SJCRH30 (cell line): Measurements from ENCODE around the gene BORCS5. TPM values are rescaled to one million over a fixed set of nuclear protein-coding genes. Genes with fewer than 3 reads are reported as not detected.
"Not testable (repeated sequence)": the region's sequence is repeated elsewhere in the genome, so short reads cannot be mapped to it uniquely, and the experiment has no call there.

Experiments
- DNase-seq, 2 experiments: peaks; one replicate each; pipeline ENCODE4 v3.0.0-alpha.2; 2015 to 2020
- H3K27ac ChIP-seq: fragments of 250-450 bp; sonication (Bioruptor Pico); 2 replicates; pipeline ENCODE4 v1.5.1; 2020; ENCODE audit warnings: mild to moderate bottlenecking, moderate library complexity
- H3K27me3 ChIP-seq: fragments of 250-450 bp; sonication (Bioruptor Pico); 2 replicates; pipeline ENCODE4 v1.5.1; 2020; ENCODE audit warnings: mild to moderate bottlenecking, moderate library complexity
- H3K36me3 ChIP-seq: fragments of 250-450 bp; sonication (Bioruptor Pico); 2 replicates; pipeline ENCODE4 v1.5.1; 2020; ENCODE audit warnings: mild to moderate bottlenecking, moderate library complexity
- H3K4me1 ChIP-seq: fragments of 250-450 bp; sonication (Bioruptor Pico); 2 replicates; pipeline ENCODE4 v1.5.1; 2020; ENCODE audit warnings: mild to moderate bottlenecking, moderate library complexity
- H3K4me3 ChIP-seq: fragments of 250-450 bp; sonication (Bioruptor Pico); 2 replicates; pipeline ENCODE4 v1.5.1; 2020; ENCODE audit warnings: mild to moderate bottlenecking, moderate library complexity
- H3K9me3 ChIP-seq: fragments of 250-450 bp; sonication (Bioruptor Pico); replicated peaks from 2 replicates; pipeline ENCODE4 v1.5.1; 2020; ENCODE audit warnings: mild to moderate bottlenecking, moderate library complexity
- total RNA-seq: library from RNA; depleted of rRNA; stranded (reverse); fragments of >200 nt; shearing (Covaris generic); gene quantifications from 2 replicates; pipeline ENCODE4 v1.2.3, GENCODE V29; 2014; rRNA removed

The BORCS5 gene
- total RNA-seq, result 3.6 and 5.2 TPM in 2 replicates

DNA sequence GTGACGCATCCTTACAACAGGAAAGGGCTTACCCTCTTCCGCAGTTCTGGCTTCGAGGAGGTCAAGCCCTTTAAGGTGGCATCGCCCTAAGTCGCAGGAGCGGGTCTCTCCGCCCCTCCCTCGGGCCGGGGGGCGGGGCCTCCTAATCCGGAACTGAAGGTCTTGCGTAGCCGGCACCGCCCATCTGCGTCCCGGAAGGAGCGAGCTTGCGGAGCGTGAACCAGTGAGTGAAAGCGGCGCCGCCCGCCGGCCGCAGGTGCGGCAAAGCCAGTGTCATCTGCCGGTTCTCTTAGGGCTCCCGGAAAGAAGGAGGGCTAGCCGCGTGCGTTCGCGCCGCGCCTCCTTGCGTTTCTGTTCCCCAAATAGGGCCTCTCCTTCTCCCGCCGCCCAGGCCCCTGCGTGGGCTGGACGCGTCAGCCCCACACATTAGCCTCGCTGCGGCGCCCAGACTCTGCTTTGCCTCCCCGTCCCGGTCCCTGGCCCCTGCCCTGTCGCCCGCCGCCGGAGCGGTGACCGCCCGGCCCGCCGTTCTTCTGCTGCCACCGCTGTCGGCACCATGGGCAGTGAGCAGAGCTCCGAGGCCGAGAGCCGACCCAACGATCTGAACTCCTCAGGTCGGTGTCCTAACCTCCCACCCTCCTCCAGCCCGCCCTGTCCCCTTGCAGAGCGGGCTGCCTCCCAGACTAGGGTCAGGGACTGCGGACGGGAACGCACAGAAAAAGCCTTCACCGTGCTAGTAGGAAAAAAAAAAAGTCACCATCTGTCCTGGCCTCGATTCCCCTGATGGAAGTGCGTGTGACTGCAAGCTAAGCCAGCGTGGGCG, at the start of gene BORCS5:
Gene BORCS5 (plus strand): TSS at position 183 of the 823 bp plus-strand sequence. CDS start 374 bp downstream, at position 557.
- H3K27ac ChIP-seq, result peak within 1 kb of the TSS; percentile 44

DNA sequence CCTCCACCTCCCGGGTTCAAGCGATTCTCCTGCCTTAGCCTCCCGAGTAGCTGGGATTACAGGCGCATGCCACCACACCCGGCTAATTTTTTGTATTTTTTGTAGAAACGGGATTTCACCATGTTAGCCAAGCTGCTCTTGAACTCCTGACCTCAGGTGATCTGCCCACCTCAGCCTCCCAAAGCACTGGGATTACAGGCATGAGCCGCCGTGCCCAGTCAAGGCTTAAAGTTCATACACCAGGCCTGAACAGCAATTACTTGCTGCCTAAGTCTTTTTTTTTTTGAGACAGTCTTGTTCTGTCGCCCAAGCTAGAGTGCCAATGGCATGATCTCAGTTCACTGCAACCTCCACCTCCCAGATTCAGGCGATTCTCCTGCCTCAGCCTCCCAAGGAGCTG, 46.2 kb upstream of the BORCS5 start:
- not testable (repeated sequence) for H3K9me3 ChIP-seq, H3K4me3 ChIP-seq, DNase-seq, H3K27me3 ChIP-seq, H3K4me1 ChIP-seq, H3K27ac ChIP-seq, H3K36me3 ChIP-seq

More for the DNA sequence above, at the start of gene BORCS5:
- Histone ChIP-seq H3K4me1 (no peaks in the 10 kb centered on the region), H3K9me3 (no peaks in the 10 kb centered on the region), H3K36me3 (no peaks in the 10 kb centered on the region), H3K27me3 (no peaks in the 10 kb centered on the region), H3K4me3 (peak within 1 kb of the TSS; percentile 77)
- peak; percentile 93 to 94 for DNase-seq

DNA sequence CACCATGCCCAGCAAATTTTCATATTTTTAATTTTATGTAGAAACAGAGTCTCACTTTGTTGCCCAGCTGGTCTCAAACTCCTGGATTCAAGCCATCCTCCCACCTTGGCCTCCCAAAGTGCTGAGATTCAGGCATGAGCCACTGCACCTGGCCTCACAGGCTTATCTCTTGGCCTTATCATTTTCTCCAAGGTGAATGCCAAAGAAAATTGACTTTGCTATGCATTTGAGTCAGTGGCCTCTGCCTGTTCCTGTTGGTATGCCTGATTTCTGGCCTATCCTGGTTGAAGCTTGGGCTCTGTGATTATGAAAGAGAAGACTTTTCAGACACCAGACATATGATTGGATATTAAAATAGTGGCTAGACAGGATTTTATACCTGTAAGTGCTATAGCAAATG, 41.0 kb upstream of the BORCS5 start:
- H3K4me3 ChIP-seq, result no peak overlapping the region
- no peak overlapping the region for H3K27ac ChIP-seq
- no peaks in the 10 kb centered on the region for H3K9me3 ChIP-seq
- no peaks in the 10 kb centered on the region for H3K36me3 ChIP-seq
- DNase-seq, result no peak
- no peaks in the 10 kb centered on the region for H3K27me3 ChIP-seq
- H3K4me1 ChIP-seq, result peaks cover 3% of the 10 kb centered on the region; the same call in 1 of the 2 replicates

DNA sequence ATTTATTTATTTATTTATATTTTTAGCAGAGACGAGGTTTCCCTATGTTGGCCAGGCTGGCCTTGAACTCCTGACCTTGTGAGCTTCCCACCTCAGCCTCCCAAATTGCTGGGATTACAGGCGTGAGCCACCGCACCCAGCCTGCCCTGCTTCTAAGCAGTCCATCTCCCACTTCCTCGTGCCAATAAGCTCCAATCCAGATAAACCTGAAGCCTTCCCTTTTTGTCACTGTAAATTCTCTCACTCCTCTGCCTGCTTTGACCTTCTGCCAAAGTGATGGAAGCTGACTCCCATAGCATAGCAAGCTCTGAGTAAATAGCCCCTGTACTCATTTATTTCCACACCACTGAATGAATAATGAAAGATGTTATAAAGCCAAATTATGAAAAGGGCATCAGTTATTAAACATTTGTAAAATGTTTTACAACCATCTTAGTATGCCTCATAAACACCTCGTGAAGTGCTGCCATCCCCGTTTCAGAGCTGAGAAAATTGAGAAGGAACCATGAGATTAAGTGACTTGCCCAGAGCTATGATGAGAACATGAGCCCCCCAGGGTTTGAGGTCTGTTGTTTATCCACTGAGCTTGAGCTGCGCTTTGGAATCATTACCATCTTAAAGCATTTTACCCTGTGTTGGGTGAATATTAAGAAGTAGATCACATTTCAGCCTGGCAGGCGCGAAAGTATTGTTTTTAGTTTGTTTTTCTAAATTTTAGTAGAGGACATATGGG, 37.3 kb upstream of the BORCS5 start:
- H3K4me3 ChIP-seq, result peak overlapping the region; percentile 42
- H3K9me3 ChIP-seq, result no peaks in the 10 kb centered on the region
- peak; percentile 43 to 70 for DNase-seq

DNA sequence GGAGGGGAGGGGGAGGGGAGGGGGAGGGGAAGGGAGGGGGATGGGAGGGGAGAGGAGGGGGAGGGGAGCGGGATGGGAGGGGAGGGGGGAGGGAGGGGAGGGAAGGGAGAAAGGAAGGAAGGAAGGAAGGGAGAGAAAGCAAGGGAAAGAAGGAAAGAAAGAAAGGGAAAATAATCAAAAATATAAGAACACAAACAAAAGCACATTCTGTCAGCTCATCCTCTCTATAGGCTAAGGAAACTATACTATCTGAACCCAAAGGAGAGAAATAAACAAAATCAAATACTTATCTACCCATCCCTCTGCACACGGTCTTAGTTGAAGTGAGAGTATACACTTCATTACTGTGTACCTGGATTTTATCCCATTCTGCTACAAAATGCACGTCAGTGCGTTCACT, 33.8 kb upstream of the BORCS5 start:
- H3K4me1 ChIP-seq, result peaks cover 3% of the 10 kb centered on the region; the same call in 1 of the 2 replicates
- DNase-seq, result no peak
- no peak overlapping the region for H3K27ac ChIP-seq
- no peak overlapping the region for H3K4me3 ChIP-seq
- H3K9me3 ChIP-seq, result no peaks in the 10 kb centered on the region
- no peaks in the 10 kb centered on the region for H3K36me3 ChIP-seq
- H3K27me3 ChIP-seq, result no peaks in the 10 kb centered on the region

More for the DNA sequence above, 37.3 kb upstream of the BORCS5 start:
- Histone ChIP-seq H3K27ac (peak overlapping the region; percentile 28), H3K27me3 (no peaks in the 10 kb centered on the region), H3K4me1 (peaks cover 3% of the 10 kb centered on the region; the same call in 1 of the 2 replicates), H3K36me3 (no peaks in the 10 kb centered on the region)

DNA sequence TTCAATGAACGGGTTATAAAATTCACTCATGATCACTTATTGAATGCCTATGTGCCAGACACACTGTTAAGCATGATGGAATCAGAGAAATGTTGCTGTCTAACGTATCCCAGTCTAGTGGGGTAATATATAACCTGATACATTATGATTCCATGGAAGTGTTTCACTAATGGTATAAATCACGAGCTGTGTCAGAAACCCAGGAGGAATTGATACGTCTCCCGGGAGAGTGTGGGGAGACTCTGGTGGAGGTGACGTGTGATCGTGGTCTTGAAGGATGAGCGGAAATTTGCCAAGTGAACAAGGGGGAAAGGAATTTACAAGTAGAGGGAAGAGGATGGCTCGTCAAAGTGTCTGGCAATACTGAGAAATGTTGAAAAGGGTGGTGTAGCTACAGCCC, 33.3 kb upstream of the BORCS5 start:
- Histone ChIP-seq H3K27ac (no peak overlapping the region), H3K9me3 (no peaks in the 10 kb centered on the region), H3K36me3 (no peaks in the 10 kb centered on the region), H3K27me3 (no peaks in the 10 kb centered on the region), H3K4me3 (no peak overlapping the region), H3K4me1 (peaks cover 3% of the 10 kb centered on the region; the same call in 1 of the 2 replicates)
- no peak for DNase-seq

DNA sequence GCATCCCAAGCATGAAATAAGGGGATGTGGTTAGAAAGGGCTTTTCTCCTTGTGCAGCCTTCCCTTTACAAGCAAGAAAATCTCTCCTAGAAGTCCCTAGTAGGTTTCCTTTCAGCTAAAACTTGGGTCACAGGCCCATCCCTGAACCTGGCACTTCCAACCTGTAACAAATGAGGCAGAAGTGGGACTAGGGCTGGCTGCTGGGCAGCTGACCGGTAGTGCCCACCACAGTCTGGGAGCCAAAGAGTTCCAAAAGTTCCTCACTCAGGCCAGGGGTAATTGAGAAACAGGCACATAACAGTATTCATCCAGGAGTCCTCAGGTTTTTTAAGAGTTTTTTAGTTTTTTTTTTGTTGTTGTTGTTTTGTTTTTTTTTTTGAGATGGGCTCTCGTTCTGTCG, 30.6 kb upstream of the BORCS5 start:
- H3K9me3 ChIP-seq, result no peaks in the 10 kb centered on the region

DNA sequence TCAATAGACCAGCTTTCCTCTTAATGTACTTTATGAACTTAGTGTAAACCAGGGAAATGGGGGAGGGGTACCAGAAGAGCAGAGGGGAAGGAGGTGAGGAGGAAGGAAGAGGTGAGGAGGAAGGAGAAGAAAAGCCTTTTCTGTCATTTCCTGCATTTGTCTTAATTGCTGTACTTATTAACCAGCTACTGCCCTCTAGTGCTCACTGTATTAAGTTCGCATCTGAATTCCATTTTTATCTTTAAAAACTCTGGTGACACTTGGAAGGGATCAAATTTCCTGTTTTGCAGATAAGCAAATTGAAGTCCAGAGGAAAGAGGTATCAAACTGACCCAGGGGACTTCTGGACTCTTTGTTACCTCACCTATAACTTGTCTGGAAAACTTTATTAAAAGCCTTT, 29.1 kb upstream of the BORCS5 start:
- H3K27me3 ChIP-seq, result no peaks in the 10 kb centered on the region; the same call in 1 of the 2 replicates
- no peaks in the 10 kb centered on the region for H3K9me3 ChIP-seq
- DNase-seq, result peak; percentile 6 to 75
- no peak overlapping the region for H3K4me3 ChIP-seq
- H3K4me1 ChIP-seq, result peaks cover 5% of the 10 kb centered on the region; the same call in 1 of the 2 replicates
- no peaks in the 10 kb centered on the region for H3K36me3 ChIP-seq
- no peak overlapping the region for H3K27ac ChIP-seq

More for the DNA sequence above, 30.6 kb upstream of the BORCS5 start:
- H3K27ac ChIP-seq, result no peak overlapping the region
- H3K27me3 ChIP-seq, result no peaks in the 10 kb centered on the region; the same call in 1 of the 2 replicates
- no peak overlapping the region for H3K4me3 ChIP-seq
- DNase-seq, result no peak
- H3K4me1 ChIP-seq, result no peaks in the 10 kb centered on the region
- H3K36me3 ChIP-seq, result no peaks in the 10 kb centered on the region

DNA sequence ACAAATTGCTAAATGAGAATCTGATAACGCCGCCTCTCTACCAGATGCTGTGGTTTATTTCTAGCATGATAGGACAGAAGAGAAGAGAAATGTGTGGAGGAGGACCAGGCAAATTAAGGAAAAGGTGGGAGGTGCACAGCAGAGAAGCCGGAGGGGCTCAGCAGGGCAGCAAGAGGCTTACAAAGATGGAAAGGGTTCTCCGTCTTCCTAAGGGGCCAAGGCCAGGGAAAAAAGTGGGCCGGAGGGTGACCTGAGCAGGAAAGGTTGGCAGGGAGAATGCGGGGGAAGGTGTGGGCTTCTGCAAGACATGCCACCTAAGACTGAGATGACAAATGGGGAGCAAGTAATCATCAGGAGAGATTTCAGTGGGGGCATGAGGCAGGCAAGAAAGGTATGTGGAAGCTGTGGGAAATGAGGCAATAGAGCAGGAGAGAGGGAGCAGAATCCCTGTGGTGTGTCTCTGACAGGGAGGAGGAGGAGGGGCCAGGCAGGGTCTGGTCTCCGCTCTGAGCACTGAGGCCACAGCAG, 25.6 kb upstream of the BORCS5 start:
- H3K36me3 ChIP-seq, result no peaks in the 10 kb centered on the region
- DNase-seq, result no peak
- no peak overlapping the region for H3K27ac ChIP-seq
- H3K4me3 ChIP-seq, result no peak overlapping the region
- peaks cover 13% of the 10 kb centered on the region; the same call in 1 of the 2 replicates for H3K4me1 ChIP-seq
- no peaks in the 10 kb centered on the region for H3K9me3 ChIP-seq
- H3K27me3 ChIP-seq, result no peaks in the 10 kb centered on the region; the same call in 1 of the 2 replicates

DNA sequence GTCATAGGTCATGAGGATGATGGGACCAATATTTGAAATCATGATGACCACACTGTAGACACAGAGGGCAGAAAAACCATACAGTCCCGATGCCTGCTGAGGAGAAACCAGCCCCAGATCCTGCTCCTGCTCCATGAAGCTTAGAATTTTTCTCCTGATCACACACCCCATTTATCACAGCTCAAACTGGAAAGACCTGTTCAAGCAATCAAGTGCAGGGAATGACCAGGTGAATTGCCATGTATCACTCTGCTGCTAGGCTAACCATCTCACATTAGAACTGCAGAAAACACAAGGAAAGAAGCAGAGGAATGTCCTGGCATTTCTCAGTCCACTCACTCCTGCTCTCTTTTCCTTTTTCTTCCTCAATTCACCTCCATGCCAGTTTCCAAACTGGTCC, 25.0 kb upstream of the BORCS5 start:
- Histone ChIP-seq H3K4me1 (peaks cover 13% of the 10 kb centered on the region; the same call in 1 of the 2 replicates), H3K9me3 (no peaks in the 10 kb centered on the region), H3K27ac (no peak overlapping the region), H3K4me3 (no peak overlapping the region), H3K27me3 (no peaks in the 10 kb centered on the region; the same call in 1 of the 2 replicates), H3K36me3 (no peaks in the 10 kb centered on the region)
- DNase-seq, result no peak

DNA sequence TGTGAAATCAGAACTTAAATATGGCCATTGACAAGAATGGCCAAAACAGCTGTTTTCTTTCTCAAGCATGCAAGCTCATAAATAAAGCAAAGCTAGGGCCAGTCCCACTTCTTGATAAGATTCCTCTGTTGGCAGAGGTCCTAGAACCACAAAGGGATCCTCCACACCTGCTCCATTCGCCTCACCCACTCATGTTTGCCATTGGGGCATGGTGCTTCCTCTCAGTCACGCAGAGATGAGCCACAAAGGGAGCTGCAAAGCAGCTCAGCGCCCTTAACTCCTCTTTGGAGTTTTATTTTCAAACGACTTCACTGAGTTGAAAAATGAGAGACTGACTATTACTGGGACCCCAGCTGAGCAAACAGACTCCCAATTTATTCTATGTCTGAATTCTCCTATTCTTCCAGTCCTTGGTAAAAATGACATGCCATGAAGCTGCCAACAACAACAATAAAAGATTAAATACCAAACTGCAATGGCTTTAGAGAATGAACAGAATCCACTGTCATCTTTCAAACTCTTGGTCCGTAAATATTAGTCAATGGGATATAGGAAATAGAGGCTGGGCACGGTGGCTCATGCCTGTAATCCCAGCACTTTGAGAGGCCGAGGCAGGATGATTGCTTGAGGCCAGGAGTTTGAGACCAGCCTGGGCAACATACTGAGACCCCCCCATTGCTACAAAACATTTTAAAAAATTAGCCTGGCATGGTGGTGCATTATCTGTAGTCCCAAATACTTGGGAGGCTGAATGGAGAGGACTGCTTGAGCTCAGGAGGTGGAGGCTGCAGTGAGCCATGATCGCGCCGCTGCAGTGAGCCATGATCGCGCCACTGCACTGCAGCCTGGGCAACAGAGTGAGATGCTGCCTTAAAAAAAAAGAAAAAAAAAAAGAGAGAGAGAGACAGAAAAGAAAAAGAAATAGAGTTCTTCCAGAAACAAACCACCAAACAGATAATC, 23.2 kb upstream of the BORCS5 start:
- no peaks in the 10 kb centered on the region; the same call in 1 of the 2 replicates for H3K27me3 ChIP-seq
- no peak overlapping the region for H3K4me3 ChIP-seq
- H3K4me1 ChIP-seq, result peaks cover 13% of the 10 kb centered on the region; the same call in 1 of the 2 replicates
- peak; percentile 89 to 95 for DNase-seq
- H3K27ac ChIP-seq, result peak overlapping the region; percentile 10; the same call in 1 of the 2 replicates
- no peaks in the 10 kb centered on the region for H3K36me3 ChIP-seq
- no peaks in the 10 kb centered on the region for H3K9me3 ChIP-seq

DNA sequence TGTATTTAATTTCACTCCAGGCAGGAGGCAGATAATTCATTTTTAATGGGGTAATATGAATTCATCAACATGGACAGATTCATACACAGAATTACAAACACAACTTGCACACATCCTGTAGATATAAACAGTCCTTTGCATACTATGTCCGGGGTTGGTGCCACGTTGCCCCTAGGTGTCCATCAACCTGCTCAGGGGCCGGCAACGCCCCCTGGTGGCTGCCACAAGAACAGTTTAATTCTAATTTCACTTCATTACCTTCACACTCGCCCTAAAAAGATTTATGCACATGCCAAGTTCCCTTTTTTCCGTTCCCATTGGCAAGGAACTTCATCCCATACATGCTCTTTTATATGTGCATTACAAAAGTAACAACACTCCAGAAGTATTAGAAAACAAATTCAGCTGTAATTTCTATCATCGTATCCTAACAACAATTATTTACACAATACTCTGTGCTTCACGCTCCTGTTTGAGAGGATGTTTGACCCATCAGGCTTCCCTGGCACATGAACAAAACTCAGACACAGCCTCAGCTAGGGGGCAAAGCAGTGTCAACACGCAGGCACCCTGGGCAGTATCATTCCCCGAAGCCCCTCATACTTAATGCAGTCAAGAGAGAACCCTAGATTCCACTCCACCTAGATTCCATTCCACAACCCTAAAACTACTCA, 22.4 kb upstream of the BORCS5 start:
- Histone ChIP-seq H3K27me3 (no peaks in the 10 kb centered on the region; the same call in 1 of the 2 replicates), H3K27ac (no peak overlapping the region), H3K9me3 (no peaks in the 10 kb centered on the region), H3K4me1 (peaks cover 13% of the 10 kb centered on the region; the same call in 1 of the 2 replicates), H3K4me3 (no peak overlapping the region), H3K36me3 (no peaks in the 10 kb centered on the region)
- peak; percentile 54 to 71 for DNase-seq

DNA sequence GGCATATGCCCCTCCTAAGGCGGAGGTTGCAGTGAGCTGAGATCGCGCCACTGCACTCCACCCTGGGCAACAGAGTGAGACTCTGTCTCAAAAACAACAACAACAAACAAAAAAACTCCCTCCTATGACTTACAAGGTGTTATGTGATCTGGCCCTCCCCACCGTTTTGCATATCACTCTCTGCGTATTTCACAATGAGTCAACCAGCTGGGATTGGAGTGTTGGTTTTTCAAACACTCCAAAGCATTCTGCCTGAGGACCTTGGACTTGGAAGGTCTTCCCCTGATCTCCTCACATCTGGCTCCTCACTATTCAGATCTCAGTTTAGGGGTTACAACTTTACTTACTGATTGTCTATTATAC, 20.8 kb upstream of the BORCS5 start:
- H3K9me3 ChIP-seq, result no peaks in the 10 kb centered on the region
- H3K36me3 ChIP-seq, result no peaks in the 10 kb centered on the region
- no peak for DNase-seq
- no peak overlapping the region for H3K27ac ChIP-seq
- H3K27me3 ChIP-seq, result no peaks in the 10 kb centered on the region
- peaks cover 13% of the 10 kb centered on the region; the same call in 1 of the 2 replicates for H3K4me1 ChIP-seq
- no peak overlapping the region for H3K4me3 ChIP-seq
